ENCODE data around the gene SLC25A17.
"Not testable (repeated sequence)": the region's sequence is repeated elsewhere in the genome, so short reads cannot be mapped to it uniquely, and the experiment has no call there.

Gene SLC25A17

GRCh38 chr22:40753114-40753513 is 66.0 kb downstream of the SLC25A17 start:
- DNase-seq (ENCODE audit: low read depth in 2 of 2), result no peak

- no peak for DNase-seq (ENCODE audit: low read depth in 2 of 2)
Measured at GRCh38 chr22:40751250-40751649, 67.9 kb downstream of the SLC25A17 start.

GRCh38 chr22:40749829-40750228 is 69.3 kb downstream of the SLC25A17 start:
- DNase-seq (ENCODE audit: low read depth in 2 of 2), result no peak

- DNase-seq (ENCODE audit: low read depth in 2 of 2), result no peak
Measured at GRCh38 chr22:40748388-40749355, 70.5 kb downstream of the SLC25A17 start.

- DNase-seq (ENCODE audit: low read depth in 2 of 2), result no peak
Measured at GRCh38 chr22:40747361-40747760, 71.8 kb downstream of the SLC25A17 start.

GRCh38 chr22:40746428-40747220 is 72.5 kb downstream of the SLC25A17 start:
- no peak for DNase-seq (ENCODE audit: low read depth in 2 of 2)

- DNase-seq (ENCODE audit: low read depth in 2 of 2), result no peak
Measured at GRCh38 chr22:40743768-40744167, 75.4 kb downstream of the SLC25A17 start.

- DNase-seq (ENCODE audit: low read depth in 2 of 2), result no peak
Measured at GRCh38 chr22:40741116-40741515, 78.0 kb downstream of the SLC25A17 start.

GRCh38 chr22:40739721-40740120 is 79.4 kb downstream of the SLC25A17 start:
- DNase-seq (ENCODE audit: low read depth in 2 of 2), result no peak

GRCh38 chr22:40733919-40734318 is 85.2 kb downstream of the SLC25A17 start:
- no peak for DNase-seq (ENCODE audit: low read depth in 2 of 2)

- no peak for DNase-seq (ENCODE audit: low read depth in 2 of 2)
Measured at GRCh38 chr22:40732999-40733292, 86.2 kb downstream of the SLC25A17 start.

GRCh38 chr22:40729284-40729683 is 89.9 kb downstream of the SLC25A17 start:
- DNase-seq (ENCODE audit: low read depth in 2 of 2), result no peak

- peak; percentile 7 to 20 for DNase-seq (ENCODE audit: low read depth in 2 of 2)
Measured at GRCh38 chr22:40728731-40729189, 90.4 kb downstream of the SLC25A17 start.

- no peak for DNase-seq (ENCODE audit: low read depth in 2 of 2)
Measured at GRCh38 chr22:40727964-40728615, 91.1 kb downstream of the SLC25A17 start.

- DNase-seq (ENCODE audit: low read depth in 2 of 2), result no peak
Measured at GRCh38 chr22:40727070-40727963, 91.8 kb downstream of the SLC25A17 start.

- DNase-seq (ENCODE audit: low read depth in 2 of 2), result no peak
Measured at GRCh38 chr22:40726514-40726913, 92.6 kb downstream of the SLC25A17 start.

- no peak for DNase-seq (ENCODE audit: low read depth in 2 of 2)
Measured at GRCh38 chr22:40723396-40723933, 95.7 kb downstream of the SLC25A17 start.

- DNase-seq (ENCODE audit: low read depth in 2 of 2), result no peak
Measured at GRCh38 chr22:40721266-40721665, 97.9 kb downstream of the SLC25A17 start.

- no peak for DNase-seq (ENCODE audit: low read depth in 2 of 2)
Measured at GRCh38 chr22:40720538-40721256, 98.4 kb downstream of the SLC25A17 start.

- not testable (repeated sequence) for DNase-seq (ENCODE audit: low read depth in 2 of 2)
Measured at GRCh38 chr22:40720156-40720537, 99.0 kb downstream of the SLC25A17 start.
